Neural cell (in vitro differentiated cells): ENCODE measurements around the gene TSPAN9. TPM values are rescaled to one million over a fixed set of nuclear protein-coding genes. Genes with fewer than 3 reads are reported as not detected.

Experiments
- H2AFZ ChIP-seq: fragments of 200-600, 300-800 bp; sonication (generic), shearing (Covaris generic); 2 replicates; pipeline ENCODE4 v1.6.0; 2014; ENCODE audit warnings: low read depth, mild to moderate bottlenecking, antibody characterized with exemption, low read length, moderate library complexity
- H3F3A ChIP-seq: fragments of 200-600 bp; shearing (Covaris generic); 2 replicates; pipeline ENCODE4 v1.6.1; 2016; ENCODE audit warnings: mild to moderate bottlenecking, moderate library complexity, mixed read lengths, antibody characterized with exemption, low read length; ENCODE audit not compliant: insufficient read depth, poor library complexity, severe bottlenecking
- H3K27ac ChIP-seq: fragments of 200-600, 300-800 bp; sonication (generic), shearing (Covaris generic); 2 replicates; pipeline ENCODE4 v1.5.1; 2014; ENCODE audit warnings: mild to moderate bottlenecking, low read length, moderate library complexity
- H3K27me3 ChIP-seq: fragments of 300-800, 200-600 bp; sonication (generic), shearing (Covaris generic); 2 replicates; pipeline ENCODE4 v1.6.0; 2014; ENCODE audit warnings: mild to moderate bottlenecking, low read depth, low read length, moderate library complexity; ENCODE audit not compliant: insufficient read depth
- H3K36me3 ChIP-seq: fragments of 300-800, 200-600 bp; sonication (generic), shearing (Covaris generic); 2 replicates; pipeline ENCODE4 v1.5.1; 2014; ENCODE audit warnings: mild to moderate bottlenecking, antibody characterized with exemption, low read length, moderate library complexity; ENCODE audit not compliant: insufficient read depth
- H3K4me2 ChIP-seq: fragments of 300-800, 200-600 bp; sonication (generic), shearing (Covaris generic); 2 replicates; pipeline ENCODE4 v1.6.0; 2014; ENCODE audit warnings: mild to moderate bottlenecking, low read length
- H3K4me3 ChIP-seq: fragments of 300-800, 200-600 bp; sonication (generic), shearing (Covaris generic); 2 replicates; pipeline ENCODE4 v1.5.1; 2014; ENCODE audit warnings: mild to moderate bottlenecking, low read length, moderate library complexity
- H3K79me2 ChIP-seq: fragments of 200-600 bp; shearing (Covaris generic); replicated peaks from 2 replicates; pipeline ENCODE4 v1.6.0; 2014; ENCODE audit warnings: mild to moderate bottlenecking, low read length, moderate library complexity; ENCODE audit not compliant: insufficient read depth
- H3K9ac ChIP-seq: fragments of 300-800, 200-600 bp; sonication (generic), shearing (Covaris generic); 2 replicates; pipeline ENCODE4 v1.6.1; 2016; ENCODE audit warnings: mild to moderate bottlenecking, low read length, mixed read lengths
- H3K9me2 ChIP-seq: fragments of 200-600 bp; shearing (Covaris generic); 2 replicates; pipeline ENCODE4 v1.6.1; 2016; ENCODE audit warnings: mild to moderate bottlenecking, low read length, mixed read lengths; ENCODE audit not compliant: insufficient read depth
- H3K9me3 ChIP-seq: fragments of 200-600, 300-800 bp; sonication (generic), shearing (Covaris generic); 2 replicates; pipeline ENCODE4 v1.6.1; 2016; ENCODE audit warnings: mild to moderate bottlenecking, mixed run types, low read length, moderate library complexity, mixed read lengths
- H4K20me1 ChIP-seq: fragments of 200-600 bp; shearing (Covaris generic); 2 replicates; pipeline ENCODE4 v1.6.1; 2016; ENCODE audit warnings: mild to moderate bottlenecking, mixed run types; ENCODE audit not compliant: insufficient read depth
- EP300 ChIP-seq: fragments of 450-650 bp; conservative IDR thresholded peaks from 2 replicates; pipeline ENCODE4 v1.6.1; 2014; ENCODE audit warnings: antibody characterized with exemption, mild to moderate bottlenecking, moderate library complexity; ENCODE audit not compliant: poor library complexity, severe bottlenecking
- EZH2 ChIP-seq: fragments of 200-600, 300-800 bp; shearing (Covaris generic), sonication (generic); IDR thresholded peaks from 2 replicates; pipeline ENCODE4 v1.6.1; 2014; ENCODE audit warnings: antibody characterized with exemption, low read length, borderline replicate concordance, mild to moderate bottlenecking; ENCODE audit not compliant: insufficient read depth, poor library complexity, severe bottlenecking
- MXI1 ChIP-seq: fragments of 450-650 bp; conservative IDR thresholded peaks from 2 replicates; pipeline ENCODE4 v1.6.1; 2014; ENCODE audit warnings: antibody characterized with exemption, mild to moderate bottlenecking; ENCODE audit not compliant: poor library complexity, severe bottlenecking
- POLR2AphosphoS5 ChIP-seq: IDR thresholded peaks from 2 replicates; pipeline ENCODE4 v1.6.1; 2012
- RAD21 ChIP-seq: fragments of 450-650 bp; conservative IDR thresholded peaks from 2 replicates; pipeline ENCODE4 v1.6.1; 2014; ENCODE audit warnings: antibody characterized with exemption, mild to moderate bottlenecking, moderate library complexity
- REST ChIP-seq: IDR thresholded peaks from 2 replicates; pipeline ENCODE4 v1.6.1; 2012; ENCODE audit warnings: borderline replicate concordance
- SMC3 ChIP-seq: fragments of 450-650 bp; conservative IDR thresholded peaks from 2 replicates; pipeline ENCODE4 v1.6.1; 2014; ENCODE audit warnings: antibody characterized with exemption, mild to moderate bottlenecking, moderate library complexity; ENCODE audit not compliant: poor library complexity
- TAF1 ChIP-seq: IDR thresholded peaks from 2 replicates; pipeline ENCODE4 v1.6.1; 2012; ENCODE audit warnings: low read depth
- polyA plus RNA-seq: library from polyadenylated mRNA; depleted of rRNA; stranded (reverse); fragments of >200 nt; gene quantifications from 2 replicates; pipeline ENCODE4 v1.2.3, GENCODE V29; 2014
- TF ChIP-seq, protein P1 (sequence below): fragments of 450-650 bp; IDR thresholded peaks from 2 replicates; pipeline ENCODE4 v1.5.1; 2014; ENCODE audit warnings: antibody characterized with exemption, mild to moderate bottlenecking, moderate library complexity; ENCODE audit not compliant: poor library complexity, severe bottlenecking

The TSPAN9 gene
- polyA plus RNA-seq, 1 donor from 2014 or later = 11.9 TPM

GRCh38 chr12:3202096-3202495 is 124.9 kb downstream of the TSPAN9 start:
- Histone ChIP-seq H4K20me1 (no peaks in the 10 kb centered on the region), H3K9ac (peak overlapping the region; percentile 71), H3K4me3 (peak overlapping the region; percentile 96), H3K9me2 (no peaks in the 10 kb centered on the region), H3K36me3 (no peaks in the 10 kb centered on the region), H3F3A (no peaks in the 10 kb centered on the region), H2AFZ (no peak overlapping the region), H3K79me2 (no peaks in the 10 kb centered on the region), H3K27ac (no peak overlapping the region), H3K9me3 (no peaks in the 10 kb centered on the region), H3K27me3 (peaks cover 21% of the 10 kb centered on the region), H3K4me2 (peak overlapping the region; percentile 39)
- TF ChIP-seq POLR2AphosphoS5 = no peak
- TF ChIP-seq REST = no peak
- TF ChIP-seq SMC3 = no peak
- no peak for TF ChIP-seq RAD21
- TF ChIP-seq EP300 = no peak
- TF ChIP-seq TAF1 = no peak
- TF ChIP-seq, protein P1, sequence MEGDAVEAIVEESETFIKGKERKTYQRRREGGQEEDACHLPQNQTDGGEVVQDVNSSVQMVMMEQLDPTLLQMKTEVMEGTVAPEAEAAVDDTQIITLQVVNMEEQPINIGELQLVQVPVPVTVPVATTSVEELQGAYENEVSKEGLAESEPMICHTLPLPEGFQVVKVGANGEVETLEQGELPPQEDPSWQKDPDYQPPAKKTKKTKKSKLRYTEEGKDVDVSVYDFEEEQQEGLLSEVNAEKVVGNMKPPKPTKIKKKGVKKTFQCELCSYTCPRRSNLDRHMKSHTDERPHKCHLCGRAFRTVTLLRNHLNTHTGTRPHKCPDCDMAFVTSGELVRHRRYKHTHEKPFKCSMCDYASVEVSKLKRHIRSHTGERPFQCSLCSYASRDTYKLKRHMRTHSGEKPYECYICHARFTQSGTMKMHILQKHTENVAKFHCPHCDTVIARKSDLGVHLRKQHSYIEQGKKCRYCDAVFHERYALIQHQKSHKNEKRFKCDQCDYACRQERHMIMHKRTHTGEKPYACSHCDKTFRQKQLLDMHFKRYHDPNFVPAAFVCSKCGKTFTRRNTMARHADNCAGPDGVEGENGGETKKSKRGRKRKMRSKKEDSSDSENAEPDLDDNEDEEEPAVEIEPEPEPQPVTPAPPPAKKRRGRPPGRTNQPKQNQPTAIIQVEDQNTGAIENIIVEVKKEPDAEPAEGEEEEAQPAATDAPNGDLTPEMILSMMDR = no peak
- no peak for TF ChIP-seq MXI1
- TF ChIP-seq EZH2 = no peak

- Histone ChIP-seq H3K27ac (no peak overlapping the region), H3K27me3 (peaks cover 21% of the 10 kb centered on the region), H3K9ac (no peak overlapping the region), H2AFZ (no peak overlapping the region), H3K9me2 (no peaks in the 10 kb centered on the region), H3F3A (no peaks in the 10 kb centered on the region), H3K36me3 (no peaks in the 10 kb centered on the region), H3K9me3 (no peaks in the 10 kb centered on the region), H3K4me2 (no peak overlapping the region), H3K4me3 (peak overlapping the region; percentile 96), H4K20me1 (no peaks in the 10 kb centered on the region), H3K79me2 (no peaks in the 10 kb centered on the region)
- TF ChIP-seq REST = no peak
- TF ChIP-seq SMC3 = peak; percentile 60
- TF ChIP-seq RAD21 = peak; percentile 38
- TF ChIP-seq, protein P1 = peak; percentile 82
Measured at GRCh38 chr12:3202734-3203446, 125.7 kb downstream of the TSPAN9 start.
